HEK293 (cell line): ENCODE measurements around the gene KRTAP10-11.

ENCODE experiments used
- CTCF ChIA-PET: fragments of 350-600 bp; formaldehyde crosslinking; extraction: SDS; loops from one replicate; lab custom pipeline; 2021; ENCODE audit warnings: antibody characterized with exemption; lab: Yijun Ruan, JAX
- POLR2A ChIA-PET: fragments of 300-600 bp; formaldehyde crosslinking; extraction: SDS; loops from one replicate; lab custom pipeline; 2020; ENCODE audit warnings: antibody characterized with exemption, inconsistent platforms; lab: Yijun Ruan, JAX
- H3K27ac ChIP-seq: fragments of 200-500 bp; sonication (Bioruptor generic); 2 replicates; pipeline ENCODE4 v1.5.1; 2014; ENCODE audit warnings: low read depth, low read length, control low read depth, inconsistent platforms; ENCODE audit errors: extremely low read depth
- H3K36me3 ChIP-seq, 2 experiments: fragments of 200-500 bp in 1 of 2; sonication (Bioruptor generic) in 1 of 2; 1 replicate in 1 of 2; 2 replicates in 1 of 2; pipeline ENCODE4 v1.5.1; 2014 to 2017; ENCODE audit warnings: inconsistent platforms in 2 of 2, low read length in 2 of 2; ENCODE audit not compliant: control insufficient read depth in 2 of 2, insufficient read depth in 1 of 2
- H3K4me1 ChIP-seq: fragments of 200-500 bp; sonication (Bioruptor generic); 2 replicates; pipeline ENCODE4 v1.5.1; 2014; ENCODE audit warnings: mild to moderate bottlenecking, low read length, inconsistent platforms; ENCODE audit not compliant: control insufficient read depth, insufficient read depth
- H3K4me3 ChIP-seq: 2 replicates; pipeline ENCODE4 v1.5.1; 2011; ENCODE audit warnings: low read depth, mild to moderate bottlenecking, control low read depth, low read length, moderate library complexity
- H3K9me3 ChIP-seq: fragments of 200-500 bp; sonication (Bioruptor generic); 2 replicates; pipeline ENCODE4 v1.5.1; 2014; ENCODE audit warnings: low read depth, low read length, inconsistent platforms; ENCODE audit not compliant: control insufficient read depth, insufficient read depth
- ATF2 ChIP-seq: fragments of 450-650 bp; formaldehyde crosslinking; IDR thresholded peaks from 2 replicates; pipeline ENCODE4 v1.5.1; 2016; ENCODE audit warnings: missing biosample characterization, missing genetic modification characterization, low read depth
- GFI1B ChIP-seq: fragments of 450-650 bp; formaldehyde crosslinking; IDR thresholded peaks from 2 replicates; pipeline ENCODE4 v1.5.1; 2016; ENCODE audit warnings: missing biosample characterization, missing genetic modification characterization
- KLF10 ChIP-seq: fragments of 450-650 bp; IDR thresholded peaks from 2 replicates; pipeline ENCODE4 v1.5.1; 2018; ENCODE audit warnings: missing biosample characterization, mild to moderate bottlenecking, missing genetic modification characterization
- KLF16 ChIP-seq: fragments of 450-650 bp; formaldehyde crosslinking; IDR thresholded peaks from 2 replicates; pipeline ENCODE4 v1.5.1; 2017; ENCODE audit warnings: missing biosample characterization, missing genetic modification characterization
- KLF9 ChIP-seq: fragments of 450-650 bp; formaldehyde crosslinking; IDR thresholded peaks from 2 replicates; pipeline ENCODE4 v1.5.1; 2016; ENCODE audit warnings: missing biosample characterization, missing genetic modification characterization, low read depth
- OSR2 ChIP-seq: fragments of 450-650 bp; formaldehyde crosslinking; IDR thresholded peaks from 2 replicates; pipeline ENCODE4 v1.5.1; 2016; ENCODE audit warnings: missing biosample characterization, missing genetic modification characterization
- OVOL3 ChIP-seq: fragments of 450-650 bp; formaldehyde crosslinking; IDR thresholded peaks from 2 replicates; pipeline ENCODE4 v1.5.1; 2016; ENCODE audit warnings: missing biosample characterization, missing genetic modification characterization
- ZFP69B ChIP-seq: fragments of 450-650 bp; formaldehyde crosslinking; IDR thresholded peaks from 2 replicates; pipeline ENCODE4 v1.5.1; 2016; ENCODE audit warnings: missing biosample characterization, missing genetic modification characterization
- ZNF157 ChIP-seq: fragments of 450-650 bp; formaldehyde crosslinking; IDR thresholded peaks from 2 replicates; pipeline ENCODE4 v1.5.1; 2016; ENCODE audit warnings: missing biosample characterization, missing genetic modification characterization
- ZNF174 ChIP-seq: fragments of 450-650 bp; formaldehyde crosslinking; IDR thresholded peaks from 2 replicates; pipeline ENCODE4 v1.5.0; 2017; ENCODE audit warnings: missing biosample characterization, mild to moderate bottlenecking, missing genetic modification characterization
- ZNF26 ChIP-seq: fragments of 450-650 bp; formaldehyde crosslinking; IDR thresholded peaks from 2 replicates; pipeline ENCODE4 v1.5.1; 2016; ENCODE audit warnings: missing biosample characterization, missing genetic modification characterization
- ZNF280D ChIP-seq: fragments of 450-650 bp; formaldehyde crosslinking; IDR thresholded peaks from 2 replicates; pipeline ENCODE4 v1.5.1; 2016; ENCODE audit warnings: missing biosample characterization, missing genetic modification characterization
- ZNF292 ChIP-seq: fragments of 450-650 bp; formaldehyde crosslinking; IDR thresholded peaks from 2 replicates; pipeline ENCODE4 v1.5.1; 2016; ENCODE audit warnings: low read depth, missing biosample characterization, missing genetic modification characterization, borderline replicate concordance
- ZNF449 ChIP-seq: fragments of 450-650 bp; formaldehyde crosslinking; IDR thresholded peaks from 2 replicates; pipeline ENCODE4 v1.5.1; 2017; ENCODE audit warnings: missing biosample characterization, mild to moderate bottlenecking, missing genetic modification characterization, moderate library complexity
- ZNF518A ChIP-seq: fragments of 450-650 bp; formaldehyde crosslinking; conservative IDR thresholded peaks from 2 replicates; pipeline ENCODE4 v1.5.1; 2016; ENCODE audit warnings: low read depth, missing biosample characterization, missing genetic modification characterization
- ZNF555 ChIP-seq: fragments of 450-650 bp; formaldehyde crosslinking; conservative IDR thresholded peaks from 2 replicates; pipeline ENCODE4 v1.5.1; 2017; ENCODE audit warnings: missing biosample characterization, mild to moderate bottlenecking, missing genetic modification characterization, inconsistent platforms
- ZNF600 ChIP-seq: fragments of 450-650 bp; formaldehyde crosslinking; IDR thresholded peaks from 2 replicates; pipeline ENCODE4 v1.5.1; 2016; ENCODE audit warnings: missing biosample characterization, missing genetic modification characterization
- ZNF776 ChIP-seq: fragments of 450-650 bp; formaldehyde crosslinking; IDR thresholded peaks from 2 replicates; pipeline ENCODE4 v1.5.0; 2017; ENCODE audit warnings: missing biosample characterization, missing genetic modification characterization, borderline replicate concordance
- ZNF830 ChIP-seq: fragments of 450-650 bp; IDR thresholded peaks from 2 replicates; pipeline ENCODE4 v1.5.0; 2018; ENCODE audit warnings: missing biosample characterization, missing genetic modification characterization, low read depth, mild to moderate bottlenecking, moderate library complexity
- ZXDB ChIP-seq: fragments of 450-650 bp; formaldehyde crosslinking; IDR thresholded peaks from 2 replicates; pipeline ENCODE4 v1.5.1; 2016; ENCODE audit warnings: missing biosample characterization, missing genetic modification characterization

KRTAP10-11 gene

GRCh38 chr21:44667612-44668011 lies 21.4 kb downstream of the KRTAP10-11 start (continued):
- no peak for TF ChIP-seq ZXDB (tag by site-specific recombination)
- no peak for TF ChIP-seq ZNF292 (tag by site-specific recombination)

- CTCF ChIA-PET = no interaction called here
- POLR2A ChIA-PET = no interaction called here
- H3K4me3 ChIP-seq = no peak overlapping the region
- no peaks in the 10 kb centered on the region for H3K4me1 ChIP-seq
- H3K36me3 ChIP-seq = no peaks in the 10 kb centered on the region
- no peaks in the 10 kb centered on the region; the same call in 1 of the 2 replicates for H3K9me3 ChIP-seq
- TF ChIP-seq ZNF174 (no peak), ZNF449 (no peak), ZXDB (tag by site-specific recombination) (no peak), ZNF157 (tag by site-specific recombination) (no peak), ZNF292 (tag by site-specific recombination) (no peak), ZNF518A (tag by site-specific recombination) (no peak), ZNF280D (tag by site-specific recombination) (no peak), OSR2 (tag by site-specific recombination) (no peak), ZNF26 (tag by site-specific recombination) (no peak), ZNF600 (tag by site-specific recombination) (no peak), KLF16 (no peak), OVOL3 (no peak), ZFP69B (tag by site-specific recombination) (no peak), ZNF830 (tag by site-specific recombination) (no peak), KLF9 (no peak), GFI1B (no peak), ATF2 (tag by site-specific recombination) (no peak), ZNF776 (tag by site-specific recombination) (no peak), KLF10 (tag by site-specific recombination) (no peak), ZNF555 (tag by site-specific recombination) (no peak)
- no peak overlapping the region for H3K27ac ChIP-seq
Measured at GRCh38 chr21:44670642-44671432, 24.6 kb downstream of the KRTAP10-11 start.
